Lower leg skin (tissue), 3 donors: Measurements from ENCODE around the gene PSMD6.

ENCODE experiments used
- POLR2A ChIP-seq, 2 donors: fragments of 450-650 bp; IDR thresholded peaks; one replicate each; pipeline ENCODE4 v1.6.1; 2016 to 2017; ENCODE audit warnings: antibody characterized with exemption in 2 of 2, mild to moderate bottlenecking in 1 of 2, moderate library complexity in 1 of 2
- TF ChIP-seq, protein P1 (sequence below), 3 donors: fragments of 450-650 bp; IDR thresholded peaks; one replicate each; pipeline ENCODE4 v1.5.1; 2016; ENCODE audit warnings: antibody characterized with exemption in 3 of 3, mild to moderate bottlenecking in 3 of 3, moderate library complexity in 2 of 3

DNA sequence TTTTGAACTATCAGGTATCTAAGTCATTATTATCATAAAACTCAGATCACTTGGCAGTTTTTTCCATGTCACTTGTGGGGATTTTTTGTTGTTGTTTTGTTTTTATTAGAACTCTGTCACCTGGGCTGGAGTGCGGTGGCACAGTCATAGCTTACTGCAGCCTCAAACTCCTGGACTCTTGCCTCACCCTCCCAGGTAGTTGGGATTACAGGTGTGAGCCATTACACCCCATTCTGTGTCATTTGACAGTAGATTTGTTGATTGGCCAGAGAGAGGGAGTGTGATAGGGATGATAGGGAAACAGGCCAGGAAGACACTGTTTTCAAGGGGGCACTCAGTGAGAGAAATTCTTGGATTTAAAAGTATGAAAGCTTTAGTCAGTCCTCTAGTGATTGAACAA lies 56.4 kb downstream of the PSMD6 start:
- TF ChIP-seq, protein P1, sequence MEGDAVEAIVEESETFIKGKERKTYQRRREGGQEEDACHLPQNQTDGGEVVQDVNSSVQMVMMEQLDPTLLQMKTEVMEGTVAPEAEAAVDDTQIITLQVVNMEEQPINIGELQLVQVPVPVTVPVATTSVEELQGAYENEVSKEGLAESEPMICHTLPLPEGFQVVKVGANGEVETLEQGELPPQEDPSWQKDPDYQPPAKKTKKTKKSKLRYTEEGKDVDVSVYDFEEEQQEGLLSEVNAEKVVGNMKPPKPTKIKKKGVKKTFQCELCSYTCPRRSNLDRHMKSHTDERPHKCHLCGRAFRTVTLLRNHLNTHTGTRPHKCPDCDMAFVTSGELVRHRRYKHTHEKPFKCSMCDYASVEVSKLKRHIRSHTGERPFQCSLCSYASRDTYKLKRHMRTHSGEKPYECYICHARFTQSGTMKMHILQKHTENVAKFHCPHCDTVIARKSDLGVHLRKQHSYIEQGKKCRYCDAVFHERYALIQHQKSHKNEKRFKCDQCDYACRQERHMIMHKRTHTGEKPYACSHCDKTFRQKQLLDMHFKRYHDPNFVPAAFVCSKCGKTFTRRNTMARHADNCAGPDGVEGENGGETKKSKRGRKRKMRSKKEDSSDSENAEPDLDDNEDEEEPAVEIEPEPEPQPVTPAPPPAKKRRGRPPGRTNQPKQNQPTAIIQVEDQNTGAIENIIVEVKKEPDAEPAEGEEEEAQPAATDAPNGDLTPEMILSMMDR (IDR thresholded peaks at IDR 0.05), result no peak
- no peak for TF ChIP-seq POLR2A (IDR thresholded peaks at IDR 0.05)
